ENCODE results near the gene RBM5.

RBM5 gene

GRCh38 chr3:50138266-50139200, 49.8 kb downstream of the RBM5 start:
- DNase-seq (ENCODE audit: low spot score), result peak; percentile 32

GRCh38 chr3:50139308-50139707, 50.6 kb downstream of the RBM5 start:
- no peak for DNase-seq (ENCODE audit: low spot score)

GRCh38 chr3:50139718-50140423, 51.2 kb downstream of the RBM5 start:
- DNase-seq (ENCODE audit: low spot score), result no peak

- no peak for DNase-seq (ENCODE audit: low spot score)
These were observed 52.3 kb downstream of the RBM5 start for GRCh38 chr3:50140990-50141389.

- no peak for DNase-seq (ENCODE audit: low spot score)
These were observed 57.7 kb downstream of the RBM5 start for GRCh38 chr3:50146316-50146901.

GRCh38 chr3:50147016-50147415, 58.3 kb downstream of the RBM5 start:
- DNase-seq (ENCODE audit: low spot score), result no peak

GRCh38 chr3:50147447-50147846, 58.7 kb downstream of the RBM5 start:
- no peak for DNase-seq (ENCODE audit: low spot score)

- peak; percentile 60 for DNase-seq (ENCODE audit: low spot score)
These were observed 59.1 kb downstream of the RBM5 start for GRCh38 chr3:50147861-50148260.

GRCh38 chr3:50150404-50150750, 61.7 kb downstream of the RBM5 start:
- DNase-seq (ENCODE audit: low spot score), result no peak

GRCh38 chr3:50150863-50151686, 62.4 kb downstream of the RBM5 start:
- DNase-seq (ENCODE audit: low spot score), result no peak

- no peak for DNase-seq (ENCODE audit: low spot score)
These were observed 63.0 kb downstream of the RBM5 start for GRCh38 chr3:50151728-50152127.

- DNase-seq (ENCODE audit: low spot score), result no peak
These were observed 65.2 kb downstream of the RBM5 start for GRCh38 chr3:50153782-50154475.

GRCh38 chr3:50154476-50154839, 65.7 kb downstream of the RBM5 start:
- DNase-seq (ENCODE audit: low spot score), result no peak

- DNase-seq (ENCODE audit: low spot score), result peak; percentile 96
These were observed 66.2 kb downstream of the RBM5 start, which contains the start of gene SEMA3F for GRCh38 chr3:50154840-50155490. Gene SEMA3F (plus strand): TSS chr3:50155324. CDS start chr3:50159623, 4,299 bp downstream.

- DNase-seq (ENCODE audit: low spot score), result no peak
These were observed 66.8 kb downstream of the RBM5 start for GRCh38 chr3:50155491-50155878.

GRCh38 chr3:50155891-50156290, 67.2 kb downstream of the RBM5 start:
- DNase-seq (ENCODE audit: low spot score), result no peak

- peak; percentile 45 for DNase-seq (ENCODE audit: low spot score)
These were observed 68.1 kb downstream of the RBM5 start for GRCh38 chr3:50156549-50157493.

- no peak for DNase-seq (ENCODE audit: low spot score)
These were observed 69.3 kb downstream of the RBM5 start for GRCh38 chr3:50157827-50158529.

- DNase-seq (ENCODE audit: low spot score), result no peak
These were observed 69.9 kb downstream of the RBM5 start for GRCh38 chr3:50158530-50159146.
